HG03139 (cell line): ENCODE measurements around the gene CCNI.
"Not testable (repeated sequence)": the region's sequence is repeated elsewhere in the genome, so short reads cannot be mapped to it uniquely, and the experiment has no call there.

ENCODE experiments used
- ATAC-seq: cut with Tn5 transposase; IDR thresholded peaks from one replicate; pipeline ENCODE4 v1.9.1; 2021; ENCODE audit not compliant: unreplicated experiment

The CCNI gene, protein sequence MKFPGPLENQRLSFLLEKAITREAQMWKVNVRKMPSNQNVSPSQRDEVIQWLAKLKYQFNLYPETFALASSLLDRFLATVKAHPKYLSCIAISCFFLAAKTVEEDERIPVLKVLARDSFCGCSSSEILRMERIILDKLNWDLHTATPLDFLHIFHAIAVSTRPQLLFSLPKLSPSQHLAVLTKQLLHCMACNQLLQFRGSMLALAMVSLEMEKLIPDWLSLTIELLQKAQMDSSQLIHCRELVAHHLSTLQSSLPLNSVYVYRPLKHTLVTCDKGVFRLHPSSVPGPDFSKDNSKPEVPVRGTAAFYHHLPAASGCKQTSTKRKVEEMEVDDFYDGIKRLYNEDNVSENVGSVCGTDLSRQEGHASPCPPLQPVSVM

DNA sequence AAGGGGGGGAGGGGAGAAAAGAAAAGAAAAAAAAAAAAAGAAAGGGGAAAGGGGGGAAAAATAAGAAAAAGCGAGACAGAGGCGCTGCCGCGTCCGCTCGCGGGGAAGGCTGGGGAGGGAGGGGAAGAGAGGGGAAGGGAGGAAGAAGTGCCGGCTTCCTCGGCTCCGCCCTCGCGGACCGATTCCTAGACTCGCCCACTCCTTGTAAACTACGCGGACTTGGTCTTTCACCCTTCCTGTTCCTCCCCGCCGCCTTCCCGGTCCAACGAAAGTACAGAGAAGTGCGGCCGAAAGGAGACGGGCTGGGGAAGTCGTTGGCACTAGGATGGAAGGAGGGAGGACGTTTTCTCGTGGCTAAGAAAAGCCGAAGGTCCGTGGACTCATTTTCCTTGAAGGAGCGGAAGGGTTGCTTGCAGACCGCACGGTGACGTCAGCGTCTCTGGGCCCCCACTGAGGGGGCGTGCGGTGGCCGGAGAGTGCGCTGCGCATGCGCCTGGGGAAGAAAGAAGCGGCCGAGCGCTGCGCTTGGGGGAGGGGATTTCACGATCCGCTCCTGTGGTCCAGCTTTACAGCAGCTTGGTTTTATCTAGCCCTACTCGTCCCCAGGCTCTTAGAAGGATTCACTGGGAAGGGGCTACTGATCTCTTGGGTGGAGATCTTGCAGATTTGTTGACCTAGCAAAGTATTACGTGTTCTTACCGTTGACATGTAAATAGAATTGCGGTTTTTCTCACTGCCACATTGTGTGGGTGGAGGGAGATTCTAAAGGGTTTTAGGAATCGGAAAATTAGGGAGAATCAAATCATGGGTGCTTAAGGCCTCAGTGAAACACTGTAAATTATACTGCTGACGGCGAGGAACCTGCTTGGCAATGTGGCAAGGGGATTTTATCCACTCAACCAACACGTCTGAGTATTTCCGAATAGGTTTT, at the start of gene CCNI:
Gene CCNI (minus strand): TSS at position 121 of the 931 bp plus-strand sequence. CDS start 9,627 bp downstream, outside the sequence.
- ATAC-seq = peak; percentile 60

DNA sequence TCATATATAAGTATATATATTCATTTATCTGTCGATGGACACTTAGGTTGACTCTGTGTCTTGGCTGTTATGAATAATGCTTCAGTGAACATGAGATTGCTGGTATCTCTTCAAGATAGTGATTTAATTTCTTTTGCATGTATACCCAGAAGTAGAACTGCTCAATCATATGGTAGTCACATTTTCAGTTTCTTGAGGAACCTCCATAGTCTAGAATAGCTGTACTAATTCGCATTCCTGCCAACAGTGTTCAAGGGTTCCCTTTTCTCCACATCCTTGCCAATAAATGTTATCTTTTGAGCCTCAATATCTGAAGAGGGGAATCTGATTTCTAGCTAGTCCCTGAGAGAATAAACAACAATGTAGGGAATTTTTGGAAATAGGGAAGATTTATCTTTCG, 48.8 kb upstream of the CCNI start:
- no peak for ATAC-seq

GRCh38 chr4:77123411-77123810, 47.6 kb upstream of the CCNI start:
- no peak for ATAC-seq

GRCh38 chr4:77122656-77123055, 46.9 kb upstream of the CCNI start:
- no peak for ATAC-seq

DNA sequence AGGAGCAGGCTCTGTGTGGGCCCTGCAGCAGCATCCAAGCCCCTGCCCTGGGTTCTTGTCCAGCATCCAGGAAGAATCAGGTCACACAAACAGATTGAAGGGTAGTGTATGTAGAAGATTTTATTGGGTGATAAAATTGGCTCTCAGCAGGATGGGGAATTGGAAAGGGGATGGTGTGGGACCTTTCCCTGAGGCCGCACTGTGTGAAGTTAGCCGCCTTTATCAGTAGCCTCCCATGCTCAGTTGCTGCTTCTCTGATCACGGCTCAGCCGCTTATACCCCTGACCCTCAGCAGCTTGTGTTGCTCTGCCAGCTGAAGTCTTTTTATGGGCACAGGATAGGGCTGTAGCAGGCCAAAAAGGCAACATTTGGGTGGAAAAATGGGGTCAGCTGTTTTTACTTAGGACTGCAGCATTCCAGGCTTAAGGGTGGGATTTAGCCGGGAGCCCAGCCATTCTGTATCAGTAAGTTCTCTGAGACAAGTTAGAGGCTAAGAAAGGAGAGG, 46.0 kb upstream of the CCNI start:
- ATAC-seq = no peak

GRCh38 chr4:77120886-77121508, 45.2 kb upstream of the CCNI start:
- no peak for ATAC-seq

DNA sequence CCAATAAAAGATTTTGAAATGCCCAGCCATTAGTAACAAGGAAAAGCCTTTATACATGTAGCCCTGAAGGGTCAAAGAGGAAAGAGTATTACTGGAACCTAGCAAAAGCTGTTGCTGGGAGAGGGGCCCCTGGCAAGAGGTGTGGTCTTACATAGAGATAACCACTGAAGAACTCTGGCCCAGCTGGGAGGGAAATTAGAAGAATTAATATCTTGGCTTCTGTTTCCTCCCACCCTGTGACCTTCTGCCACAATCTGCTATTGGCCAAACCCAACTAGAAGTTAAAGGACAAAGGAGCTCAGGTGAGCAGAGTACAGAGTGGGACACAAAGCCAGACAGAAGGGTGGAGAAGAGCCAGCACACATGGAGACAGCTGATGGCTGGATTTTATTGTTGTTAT, 41.9 kb upstream of the CCNI start:
- no peak for ATAC-seq

- no peak for ATAC-seq
Observed at GRCh38 chr4:77113069-77113468, 37.3 kb upstream of the CCNI start.

GRCh38 chr4:77110730-77111129, 34.9 kb upstream of the CCNI start:
- no peak for ATAC-seq

DNA sequence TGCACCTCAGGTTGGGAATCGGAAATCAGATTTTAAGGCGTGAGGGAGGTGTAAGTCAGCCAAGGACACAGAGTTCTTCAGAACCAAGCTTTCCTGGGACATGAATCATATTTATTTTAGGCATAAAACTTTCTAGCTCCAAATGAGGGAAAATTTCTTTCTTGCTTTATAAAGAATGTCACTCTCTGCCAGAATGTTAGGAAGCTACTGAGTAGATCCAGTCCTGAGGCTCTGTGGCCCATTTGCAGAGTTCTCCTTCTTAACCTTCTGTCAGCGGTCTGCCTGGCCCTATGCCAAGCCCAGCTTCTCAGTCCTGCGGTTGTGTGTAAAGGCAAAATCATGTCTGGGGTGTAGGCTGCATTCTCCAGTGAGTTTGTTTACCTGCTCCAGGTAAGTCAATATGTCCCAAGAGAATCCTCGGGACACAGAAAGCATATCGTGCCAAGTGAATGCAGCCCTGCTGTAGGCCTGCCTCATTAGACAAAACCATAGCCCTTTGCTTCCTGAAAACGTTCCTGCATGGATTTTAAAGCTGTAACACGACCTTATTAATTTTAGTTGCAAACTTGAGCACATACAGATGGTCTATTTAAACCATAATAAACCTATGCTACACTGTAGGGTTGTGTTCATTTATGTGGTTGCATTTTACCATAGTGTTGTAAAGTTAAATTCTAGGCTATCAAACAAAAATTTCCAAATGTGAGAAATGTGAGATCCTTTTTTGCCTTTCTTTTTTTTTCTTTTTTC, 29.2 kb upstream of the CCNI start:
- no peak for ATAC-seq

DNA sequence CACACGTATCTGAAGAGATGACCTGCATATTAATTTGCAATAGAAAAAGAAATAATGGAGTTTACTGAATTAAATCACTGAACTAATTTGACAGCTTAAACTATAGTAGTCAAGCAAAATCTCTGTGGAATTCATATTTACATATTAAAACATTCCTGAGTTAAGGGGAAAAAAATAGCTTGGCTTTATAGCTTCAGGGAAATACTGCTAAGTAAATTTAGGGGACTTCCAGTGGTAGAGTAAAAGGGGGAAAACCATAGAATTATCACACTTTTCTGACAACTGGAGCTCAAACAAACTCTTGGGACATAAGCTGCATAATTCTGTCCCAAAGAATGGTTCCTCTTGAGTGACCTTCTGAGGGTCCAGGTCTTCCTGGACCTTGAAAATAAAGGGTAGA, 28.6 kb upstream of the CCNI start:
- ATAC-seq = no peak

- no peak for ATAC-seq
Observed at GRCh38 chr4:77100234-77100633, 24.4 kb upstream of the CCNI start.

DNA sequence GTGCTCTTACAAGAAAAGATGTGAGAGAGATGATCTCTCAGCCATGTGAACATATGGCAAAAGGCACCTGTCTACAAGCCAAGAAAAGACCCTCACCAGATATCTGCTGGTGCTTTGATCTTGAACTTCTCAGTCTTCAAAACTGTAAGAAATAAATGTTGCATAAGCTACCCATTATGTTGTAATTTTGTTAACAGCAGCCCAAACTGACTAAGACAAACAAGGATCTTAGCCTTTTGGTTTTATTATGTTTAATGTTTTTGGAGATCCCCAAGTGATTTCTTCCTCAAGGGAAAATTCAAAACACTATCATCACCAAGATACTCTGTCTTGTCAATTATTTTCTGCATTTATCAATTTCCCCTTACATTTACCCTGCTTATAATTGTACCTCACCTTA, 21.8 kb upstream of the CCNI start:
- no peak for ATAC-seq

- ATAC-seq = peak; percentile 83
Observed at GRCh38 chr4:77095101-77095821, 19.5 kb upstream of the CCNI start.

DNA sequence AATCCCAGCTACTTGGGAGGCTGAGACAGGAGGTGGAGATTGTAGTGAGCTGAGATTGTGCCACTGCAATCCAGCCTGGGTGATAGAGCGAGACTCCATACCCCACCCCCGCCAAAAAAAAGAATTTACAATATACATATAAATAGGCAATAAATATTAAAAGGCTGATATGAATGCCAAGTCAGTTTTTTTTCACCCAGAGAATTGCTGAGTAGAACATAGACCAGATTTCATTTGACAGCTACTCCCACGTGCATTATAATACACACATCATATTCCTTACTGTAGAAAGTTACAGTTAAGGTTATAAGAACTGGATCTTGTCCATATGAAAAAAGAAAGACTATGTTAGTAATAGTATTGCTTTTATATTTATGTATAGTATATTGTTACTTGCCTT, 18.7 kb upstream of the CCNI start:
- ATAC-seq = no peak

DNA sequence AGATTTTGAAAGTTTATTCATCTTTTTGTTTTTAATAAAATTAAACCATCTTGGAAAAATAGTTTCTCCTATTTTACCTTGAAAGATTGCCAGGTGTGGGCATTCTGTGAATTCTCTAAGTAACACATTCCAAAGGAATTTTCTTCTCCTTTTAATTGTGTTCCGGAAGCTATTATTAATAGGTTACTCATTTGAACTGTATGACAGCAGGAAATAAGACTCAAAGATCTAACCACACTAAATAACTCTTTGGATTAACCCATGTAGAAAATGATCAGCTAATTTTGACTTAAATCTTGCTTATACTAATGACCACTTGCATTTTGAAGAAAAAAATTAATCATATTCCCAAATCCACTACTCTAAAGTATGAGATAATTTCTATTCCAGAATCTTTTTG, 17.6 kb upstream of the CCNI start:
- no peak for ATAC-seq

DNA sequence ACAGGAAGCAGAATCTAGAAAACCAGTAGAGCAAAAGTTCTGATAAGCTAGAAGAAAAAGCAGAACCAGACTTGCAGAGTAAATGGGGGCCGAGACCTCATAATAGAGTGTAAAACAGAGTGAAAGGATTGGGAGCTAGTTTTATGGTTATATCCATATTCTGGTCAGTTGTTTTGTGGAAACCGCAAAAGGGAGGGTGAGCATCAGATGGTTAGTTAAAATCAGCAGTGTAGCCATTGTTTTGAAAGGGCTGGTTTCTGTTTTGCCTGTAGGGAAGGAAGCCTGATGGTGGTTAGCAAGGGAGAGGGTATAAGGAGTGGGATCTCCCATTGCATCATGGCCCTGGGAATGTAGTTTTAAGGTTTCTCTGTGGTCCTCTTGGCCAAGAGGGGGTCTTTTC, 17.2 kb upstream of the CCNI start:
- no peak for ATAC-seq

DNA sequence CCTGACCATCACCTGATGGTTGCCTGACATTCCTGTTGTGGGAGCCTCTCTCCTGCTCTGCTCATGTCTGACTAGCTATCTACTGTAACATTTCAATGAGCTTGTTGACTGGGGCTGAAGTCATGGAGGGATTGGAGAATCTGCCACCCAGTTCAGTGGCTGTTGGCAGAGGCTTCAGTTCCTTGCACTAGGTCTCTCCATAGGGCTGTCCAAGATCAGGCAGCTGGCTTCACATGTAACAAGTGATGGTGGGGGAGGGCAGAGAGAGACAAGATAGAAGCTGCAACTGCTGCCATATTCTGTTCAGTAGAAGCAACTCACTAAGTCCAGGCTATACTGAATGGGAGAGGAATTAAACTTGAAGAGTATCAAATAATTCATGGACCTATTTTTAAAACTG, 14.1 kb upstream of the CCNI start:
- no peak for ATAC-seq

GRCh38 chr4:77087027-77087426, 11.2 kb upstream of the CCNI start:
- ATAC-seq = not testable (repeated sequence)

GRCh38 chr4:77084019-77084639, 8.3 kb upstream of the CCNI start:
- no peak for ATAC-seq
